ENCODE results near the gene PHACTR2.
"Not testable (repeated sequence)": the region's sequence is repeated elsewhere in the genome, so short reads cannot be mapped to it uniquely, and the experiment has no call there.

The PHACTR2 gene

GRCh38 chr6:143873600-143873999 lies 195.8 kb downstream of the PHACTR2 start:
- DNase-seq = not testable (repeated sequence)

GRCh38 chr6:143874503-143874902 lies 196.7 kb downstream of the PHACTR2 start:
- DNase-seq = not testable (repeated sequence)

GRCh38 chr6:143877584-143878271 lies 200.0 kb downstream of the PHACTR2 start:
- no peak for DNase-seq

GRCh38 chr6:143878272-143878760 lies 200.6 kb downstream of the PHACTR2 start:
- no peak for DNase-seq

- no peak for DNase-seq
These were observed 202.6 kb downstream of the PHACTR2 start for GRCh38 chr6:143880412-143880811.
